MM.1S (cell line): ENCODE data around the gene PIGP.
"Not testable (repeated sequence)": the region's sequence is repeated elsewhere in the genome, so short reads cannot be mapped to it uniquely, and the experiment has no call there.

ENCODE experiments used
- DNase-seq: peaks from one replicate; pipeline ENCODE4 v3.0.0-alpha.2; 2015
- H2AFZ ChIP-seq: fragments of 300-600 bp; sonication (generic); 2 replicates; pipeline ENCODE4 v1.6.0; 2016; ENCODE audit warnings: antibody characterized with exemption, low read length
- H3F3A ChIP-seq: fragments of 300-600 bp; sonication (generic); 2 replicates; pipeline ENCODE4 v1.6.1; 2016; ENCODE audit warnings: mild to moderate bottlenecking, antibody characterized with exemption, low read length, moderate library complexity, mixed read lengths; ENCODE audit not compliant: insufficient read depth
- H3K27ac ChIP-seq: fragments of 300-600 bp; sonication (generic); 2 replicates; pipeline ENCODE4 v1.5.1; 2016; ENCODE audit warnings: mild to moderate bottlenecking, low read length
- H3K27me3 ChIP-seq: fragments of 300-600 bp; sonication (generic); replicated peaks from 2 replicates; pipeline ENCODE4 v1.6.0; 2016; ENCODE audit warnings: low read length; ENCODE audit not compliant: insufficient read depth
- H3K36me3 ChIP-seq: fragments of 300-600 bp; sonication (generic); replicated peaks from 2 replicates; pipeline ENCODE4 v1.6.1; 2016; ENCODE audit warnings: mild to moderate bottlenecking, low read length, mixed read lengths; ENCODE audit not compliant: insufficient read depth
- H3K4me1 ChIP-seq: fragments of 300-600 bp; sonication (generic); 2 replicates; pipeline ENCODE4 v1.6.1; 2016; ENCODE audit warnings: low read length, mixed read lengths
- H3K4me2 ChIP-seq: fragments of 300-600 bp; sonication (generic); 2 replicates; pipeline ENCODE4 v1.6.0; 2016; ENCODE audit warnings: low read depth, low read length
- H3K4me3 ChIP-seq: fragments of 300-600 bp; sonication (generic); 2 replicates; pipeline ENCODE4 v1.5.1; 2016; ENCODE audit warnings: low read length, mixed read lengths
- H3K79me2 ChIP-seq: fragments of 300-600 bp; sonication (generic); 2 replicates; pipeline ENCODE4 v1.6.1; 2016; ENCODE audit warnings: mixed run types, low read length, mixed read lengths
- H3K9ac ChIP-seq: fragments of 300-600 bp; sonication (generic); 2 replicates; pipeline ENCODE4 v1.6.1; 2016; ENCODE audit warnings: low read length, mixed read lengths
- H3K9me2 ChIP-seq: fragments of 300-600 bp; sonication (generic); replicated peaks from 2 replicates; pipeline ENCODE4 v1.6.1; 2016; ENCODE audit warnings: mild to moderate bottlenecking, low read length, mixed read lengths; ENCODE audit not compliant: insufficient read depth
- H3K9me3 ChIP-seq: fragments of 300-600 bp; sonication (generic); replicated peaks from 2 replicates; pipeline ENCODE4 v1.6.1; 2016; ENCODE audit warnings: mild to moderate bottlenecking, low read length, mixed read lengths; ENCODE audit not compliant: insufficient read depth
- H4K20me1 ChIP-seq: fragments of 300-600 bp; sonication (generic); 2 replicates; pipeline ENCODE4 v1.6.1; 2016; ENCODE audit warnings: mild to moderate bottlenecking, low read length, moderate library complexity, mixed read lengths; ENCODE audit not compliant: insufficient read depth
- EZH2 ChIP-seq: fragments of 300-600 bp; sonication (generic); optimal IDR thresholded peaks from 2 replicates; pipeline ENCODE3; 2017; ENCODE audit warnings: low read depth, mild to moderate bottlenecking, antibody characterized with exemption, low read length, mixed read lengths
- EZH2phosphoT487 ChIP-seq: fragments of 300-600 bp; sonication (generic); IDR thresholded peaks from 2 replicates; pipeline ENCODE4 v1.6.1; 2018; ENCODE audit warnings: antibody characterized with exemption, low read length
- TF ChIP-seq, protein P1 (sequence below): fragments of 300-600 bp; sonication (generic); IDR thresholded peaks from 2 replicates; pipeline ENCODE4 v1.5.1; 2016; ENCODE audit warnings: antibody characterized with exemption, low read length, mixed read lengths

PIGP gene

DNA sequence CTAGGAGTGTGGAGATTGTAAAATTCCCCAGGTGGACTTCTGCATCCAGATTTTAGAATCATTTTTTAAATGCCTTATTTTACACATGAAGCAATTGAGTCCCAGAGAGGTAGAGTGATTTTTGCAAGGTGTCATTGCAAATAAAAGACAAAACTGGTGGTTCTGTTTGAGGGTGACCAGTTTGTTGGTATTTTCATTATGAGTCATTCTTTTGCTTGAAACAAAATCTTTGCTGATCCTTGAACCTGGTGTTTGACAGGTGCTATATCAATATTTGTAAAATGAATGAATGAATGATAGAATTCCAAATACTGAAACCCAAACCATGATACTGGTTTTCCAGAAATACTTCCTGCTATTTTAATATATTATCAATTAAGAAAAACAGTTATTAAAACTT lies 44.3 kb upstream of the PIGP start:
- Histone ChIP-seq H3K9me2 (no peaks in the 10 kb centered on the region), H3K4me2 (no peak overlapping the region), H3K27ac (no peak overlapping the region), H3K79me2 (no peaks in the 10 kb centered on the region), H4K20me1 (no peaks in the 10 kb centered on the region), H3K27me3 (no peaks in the 10 kb centered on the region), H3K36me3 (no peaks in the 10 kb centered on the region), H3K4me1 (no peaks in the 10 kb centered on the region), H3K9me3 (no peaks in the 10 kb centered on the region), H3F3A (no peaks in the 10 kb centered on the region), H2AFZ (no peak overlapping the region), H3K4me3 (no peak overlapping the region), H3K9ac (no peak overlapping the region)
- DNase-seq: no peak
- TF ChIP-seq, protein P1, sequence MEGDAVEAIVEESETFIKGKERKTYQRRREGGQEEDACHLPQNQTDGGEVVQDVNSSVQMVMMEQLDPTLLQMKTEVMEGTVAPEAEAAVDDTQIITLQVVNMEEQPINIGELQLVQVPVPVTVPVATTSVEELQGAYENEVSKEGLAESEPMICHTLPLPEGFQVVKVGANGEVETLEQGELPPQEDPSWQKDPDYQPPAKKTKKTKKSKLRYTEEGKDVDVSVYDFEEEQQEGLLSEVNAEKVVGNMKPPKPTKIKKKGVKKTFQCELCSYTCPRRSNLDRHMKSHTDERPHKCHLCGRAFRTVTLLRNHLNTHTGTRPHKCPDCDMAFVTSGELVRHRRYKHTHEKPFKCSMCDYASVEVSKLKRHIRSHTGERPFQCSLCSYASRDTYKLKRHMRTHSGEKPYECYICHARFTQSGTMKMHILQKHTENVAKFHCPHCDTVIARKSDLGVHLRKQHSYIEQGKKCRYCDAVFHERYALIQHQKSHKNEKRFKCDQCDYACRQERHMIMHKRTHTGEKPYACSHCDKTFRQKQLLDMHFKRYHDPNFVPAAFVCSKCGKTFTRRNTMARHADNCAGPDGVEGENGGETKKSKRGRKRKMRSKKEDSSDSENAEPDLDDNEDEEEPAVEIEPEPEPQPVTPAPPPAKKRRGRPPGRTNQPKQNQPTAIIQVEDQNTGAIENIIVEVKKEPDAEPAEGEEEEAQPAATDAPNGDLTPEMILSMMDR: no peak
- no peak for TF ChIP-seq EZH2
- TF ChIP-seq EZH2phosphoT487: no peak

DNA sequence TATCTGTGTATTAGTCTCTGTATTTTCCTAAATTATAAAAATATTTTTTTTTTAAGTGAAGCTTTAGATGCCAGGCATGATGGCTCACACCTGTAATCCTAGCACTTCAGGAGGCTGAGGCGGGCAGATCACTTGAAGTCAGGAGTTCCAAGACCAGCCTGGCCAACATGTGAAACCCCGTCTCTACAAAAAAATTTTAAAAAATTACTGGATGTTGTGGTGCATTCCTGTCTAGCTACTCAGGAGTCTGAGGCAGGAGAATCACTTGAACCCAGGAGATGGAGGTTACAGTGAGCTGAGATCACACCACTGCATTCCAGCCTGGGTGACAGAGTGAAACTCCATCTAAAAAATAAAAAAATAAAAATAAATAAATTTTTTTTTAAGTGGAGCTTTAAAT lies 43.6 kb upstream of the PIGP start:
- not testable (repeated sequence) for H3K4me3 ChIP-seq, H3K36me3 ChIP-seq, H3K79me2 ChIP-seq, H2AFZ ChIP-seq, H3F3A ChIP-seq, DNase-seq, H3K27ac ChIP-seq, H3K27me3 ChIP-seq, H4K20me1 ChIP-seq, H3K4me2 ChIP-seq, H3K9me2 ChIP-seq, H3K9ac ChIP-seq, H3K4me1 ChIP-seq, H3K9me3 ChIP-seq

DNA sequence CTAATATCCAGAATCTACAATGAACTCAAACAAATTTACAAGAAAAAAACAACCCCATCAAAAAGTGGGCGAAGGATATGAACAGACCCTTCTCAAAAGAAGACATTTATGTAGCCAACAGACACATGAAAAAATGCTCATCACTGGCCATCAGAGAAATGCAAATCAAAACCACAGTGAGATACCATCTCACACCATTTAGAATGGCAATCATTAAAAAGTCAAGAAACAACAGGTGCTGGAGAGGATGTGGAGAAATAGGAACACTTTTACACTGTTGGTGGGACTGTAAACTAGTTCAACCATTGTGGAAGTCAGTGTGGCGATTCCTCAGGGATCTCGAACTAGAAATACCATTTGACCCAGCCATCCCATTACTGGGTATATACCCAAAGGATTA lies 41.4 kb upstream of the PIGP start:
- not testable (repeated sequence) for H3K9me2 ChIP-seq, H3K4me1 ChIP-seq, H3K36me3 ChIP-seq, H3F3A ChIP-seq, H3K79me2 ChIP-seq, H3K27me3 ChIP-seq, H3K4me2 ChIP-seq, H4K20me1 ChIP-seq, H3K4me3 ChIP-seq, H3K9ac ChIP-seq, DNase-seq, H2AFZ ChIP-seq, H3K9me3 ChIP-seq, H3K27ac ChIP-seq

DNA sequence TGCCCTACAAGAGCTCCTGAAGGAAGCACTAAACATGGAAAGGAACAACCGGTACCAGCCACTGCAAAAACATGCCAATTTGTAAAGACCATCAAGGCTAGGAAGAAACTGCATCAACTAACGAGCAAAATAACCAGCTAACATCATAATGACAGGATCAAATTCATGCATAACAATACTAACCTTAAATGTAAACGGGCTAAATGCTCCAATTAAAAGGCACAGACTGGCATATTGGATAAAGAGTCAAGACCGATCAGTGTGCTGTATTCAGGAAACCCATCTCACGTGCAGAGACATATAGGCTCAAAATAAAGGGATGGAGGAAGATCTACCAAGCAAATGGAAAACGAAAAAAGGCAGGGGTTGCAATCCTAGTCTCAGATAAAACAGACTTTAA lies 38.2 kb upstream of the PIGP start:
- H2AFZ ChIP-seq, H3F3A ChIP-seq, H3K79me2 ChIP-seq, H3K36me3 ChIP-seq, H3K4me3 ChIP-seq, DNase-seq, H3K4me1 ChIP-seq, H3K27me3 ChIP-seq, H3K9me3 ChIP-seq, H3K4me2 ChIP-seq, H3K9ac ChIP-seq, H3K9me2 ChIP-seq, H4K20me1 ChIP-seq, H3K27ac ChIP-seq: not testable (repeated sequence)

DNA sequence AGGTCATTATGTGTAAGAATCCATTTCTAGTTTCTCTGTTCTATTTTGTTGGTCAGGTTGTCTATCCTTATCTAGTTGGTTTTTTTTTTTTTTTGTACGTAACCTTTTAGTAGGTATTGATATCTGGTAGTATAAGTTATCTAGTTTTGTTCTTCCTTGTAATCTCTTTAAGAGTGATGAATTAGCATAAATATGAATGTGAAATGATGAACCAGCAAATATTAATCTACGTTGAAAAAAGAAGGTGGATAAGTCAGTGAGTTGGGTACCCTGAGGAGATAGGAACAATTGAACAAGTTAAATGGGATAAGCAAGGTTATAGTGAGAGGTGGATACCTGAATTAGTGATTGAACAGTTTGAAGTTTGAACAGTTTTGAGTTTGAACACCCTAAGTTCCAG lies 34.1 kb upstream of the PIGP start:
- Histone ChIP-seq H3K9me2 (no peaks in the 10 kb centered on the region), H3K4me1 (no peaks in the 10 kb centered on the region), H4K20me1 (no peaks in the 10 kb centered on the region), H3K36me3 (no peaks in the 10 kb centered on the region), H3K27ac (no peak overlapping the region), H2AFZ (no peak overlapping the region), H3K27me3 (no peaks in the 10 kb centered on the region), H3K9me3 (no peaks in the 10 kb centered on the region), H3F3A (no peaks in the 10 kb centered on the region), H3K79me2 (no peaks in the 10 kb centered on the region), H3K4me2 (no peak overlapping the region), H3K4me3 (no peak overlapping the region), H3K9ac (no peak overlapping the region)
- TF ChIP-seq EZH2phosphoT487 (no peak), EZH2 (no peak)
- TF ChIP-seq, protein P1: no peak
- no peak for DNase-seq

DNA sequence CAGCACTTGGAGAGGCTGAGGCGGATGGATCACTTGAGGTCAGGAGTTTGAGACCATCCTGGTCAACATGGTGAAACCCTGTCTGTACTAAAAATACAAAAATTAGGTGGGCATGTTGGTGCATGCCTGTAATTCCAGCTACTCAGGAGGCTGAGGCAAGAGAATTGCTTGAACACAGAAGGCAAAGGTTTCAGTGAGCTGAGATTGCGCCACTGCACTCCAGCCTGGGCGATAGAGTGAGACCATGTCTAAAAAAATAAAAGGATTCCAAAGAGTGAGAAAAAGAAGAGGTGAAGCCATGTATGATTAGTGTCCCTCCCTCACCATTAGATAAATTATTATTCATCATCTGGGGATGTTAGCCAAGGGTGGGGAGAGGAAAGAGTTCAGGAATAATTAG lies 29.9 kb upstream of the PIGP start:
- H3K9ac ChIP-seq, H3K9me2 ChIP-seq, H3K4me3 ChIP-seq, H3K27me3 ChIP-seq, H2AFZ ChIP-seq, H3K79me2 ChIP-seq, H4K20me1 ChIP-seq, H3K4me2 ChIP-seq, H3K4me1 ChIP-seq, DNase-seq, H3F3A ChIP-seq, H3K9me3 ChIP-seq, H3K36me3 ChIP-seq, H3K27ac ChIP-seq: not testable (repeated sequence)
